Skeletal muscle satellite cell (primary cell): ENCODE data around the gene PFKFB2.

Source experiments
- H3K27me3 ChIP-seq: 2 replicates; pipeline ENCODE4 v1.7.0; 2013; ENCODE audit warnings: low read length; ENCODE audit not compliant: control insufficient read depth, insufficient read depth
- H3K36me3 ChIP-seq: 2 replicates; pipeline ENCODE4 v1.7.0; 2013; ENCODE audit warnings: mild to moderate bottlenecking, control low read depth, low read length; ENCODE audit not compliant: insufficient read depth
- H3K4me1 ChIP-seq: 2 replicates; pipeline ENCODE4 v1.7.0; 2013; ENCODE audit warnings: low read length; ENCODE audit not compliant: control insufficient read depth, insufficient read depth
- H3K4me2 ChIP-seq: 2 replicates; pipeline ENCODE4 v1.7.0; 2013; ENCODE audit warnings: mild to moderate bottlenecking, low read length
- H3K4me3 ChIP-seq: 2 replicates; pipeline ENCODE4 v1.7.0; 2013; ENCODE audit warnings: low read length
- H3K9ac ChIP-seq: 2 replicates; pipeline ENCODE4 v1.7.0; 2013; ENCODE audit warnings: mild to moderate bottlenecking, low read depth, low read length, moderate library complexity
- H3K9me3 ChIP-seq: replicated peaks from 2 replicates; pipeline ENCODE4 v1.7.0; 2013; ENCODE audit warnings: mild to moderate bottlenecking, control low read depth, low read length

PFKFB2 gene

GRCh38 chr1:207112616-207113296 is 59.7 kb downstream of the PFKFB2 start:
- Histone ChIP-seq H3K9me3 (no peaks in the 10 kb centered on the region), H3K4me1 (no peaks in the 10 kb centered on the region), H3K27me3 (peaks cover 13% of the 10 kb centered on the region), H3K4me2 (no peak overlapping the region), H3K36me3 (no peaks in the 10 kb centered on the region), H3K9ac (no peak overlapping the region), H3K4me3 (no peak overlapping the region)

GRCh38 chr1:207115269-207115668 is 62.2 kb downstream of the PFKFB2 start:
- peaks cover 13% of the 10 kb centered on the region for H3K27me3 ChIP-seq
- no peaks in the 10 kb centered on the region for H3K36me3 ChIP-seq
- H3K4me2 ChIP-seq = no peak overlapping the region
- no peaks in the 10 kb centered on the region for H3K4me1 ChIP-seq
- no peak overlapping the region for H3K4me3 ChIP-seq
- H3K9me3 ChIP-seq = no peaks in the 10 kb centered on the region
- H3K9ac ChIP-seq = no peak overlapping the region

GRCh38 chr1:207124389-207124788 is 71.3 kb downstream of the PFKFB2 start:
- peaks cover 7% of the 10 kb centered on the region for H3K27me3 ChIP-seq
- H3K9ac ChIP-seq = no peak overlapping the region
- H3K4me1 ChIP-seq = no peaks in the 10 kb centered on the region
- no peak overlapping the region for H3K4me3 ChIP-seq
- no peaks in the 10 kb centered on the region for H3K36me3 ChIP-seq
- no peak overlapping the region for H3K4me2 ChIP-seq
- no peaks in the 10 kb centered on the region for H3K9me3 ChIP-seq

- Histone ChIP-seq H3K9me3 (no peaks in the 10 kb centered on the region), H3K4me2 (no peak overlapping the region), H3K9ac (no peak overlapping the region), H3K27me3 (peaks cover 7% of the 10 kb centered on the region), H3K4me3 (no peak overlapping the region), H3K4me1 (no peaks in the 10 kb centered on the region), H3K36me3 (no peaks in the 10 kb centered on the region)
Observed at GRCh38 chr1:207128336-207128921, 75.4 kb downstream of the PFKFB2 start.

DNA sequence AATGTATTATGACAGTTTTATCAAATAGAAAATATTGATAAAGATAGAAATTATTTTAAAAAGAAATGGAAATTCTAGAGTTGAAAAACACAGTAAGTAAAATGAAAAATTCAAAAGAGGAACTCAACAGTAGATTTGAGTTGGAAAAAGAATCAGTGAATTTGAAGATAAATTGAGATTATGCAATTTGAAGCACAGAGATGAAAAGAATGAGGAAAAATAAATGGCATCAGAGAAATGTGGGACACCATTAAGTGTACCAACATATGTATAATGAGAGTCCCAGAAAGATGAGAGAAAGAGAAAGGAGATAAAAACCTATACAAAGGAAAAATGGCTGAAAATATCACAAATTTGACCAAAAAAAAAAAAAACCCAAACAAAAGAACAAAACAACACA is 76.0 kb downstream of the PFKFB2 start:
- Histone ChIP-seq H3K4me3 (no peak overlapping the region), H3K27me3 (peaks cover 7% of the 10 kb centered on the region), H3K9me3 (no peaks in the 10 kb centered on the region), H3K4me2 (no peak overlapping the region), H3K36me3 (no peaks in the 10 kb centered on the region), H3K9ac (no peak overlapping the region), H3K4me1 (no peaks in the 10 kb centered on the region)
